A549 (cell line): ENCODE data around the gene BOLA2B.
"Not testable (repeated sequence)": the region's sequence is repeated elsewhere in the genome, so short reads cannot be mapped to it uniquely, and the experiment has no call there.

Experiments used
- HDAC2 ChIP-seq: fragments of 200-600 bp; sonication (generic); IDR thresholded peaks from 2 replicates; pipeline ENCODE4 v1.6.1; 2016
- HOXB13 ChIP-seq: fragments of 250-450 bp; sonication (Bioruptor Pico); IDR thresholded peaks from 2 replicates; pipeline ENCODE4 v1.5.0; 2020; ENCODE audit warnings: low read depth, mild to moderate bottlenecking, moderate library complexity
- POLR2A ChIP-seq: IDR thresholded peaks from 2 replicates; pipeline ENCODE4 v1.6.1; 2012; ENCODE audit warnings: mild to moderate bottlenecking, low read length
- RFX5 ChIP-seq: fragments of 450-650 bp; IDR thresholded peaks from 2 replicates; pipeline ENCODE4 v1.7.1; 2014; ENCODE audit warnings: antibody characterized with exemption, mild to moderate bottlenecking, moderate library complexity
- TF ChIP-seq, protein P1 (sequence below): fragments of 250-450 bp; sonication (Bioruptor Pico); IDR thresholded peaks from 2 replicates; pipeline ENCODE4 v1.5.0; 2021; ENCODE audit warnings: mild to moderate bottlenecking, moderate library complexity, borderline replicate concordance
- TF ChIP-seq, protein P2 (sequence below): fragments of >200 bp; sonication (Bioruptor Twin); formaldehyde crosslinking; IDR thresholded peaks from 3 replicates; pipeline ENCODE4 v1.6.1; 2016

DNA sequence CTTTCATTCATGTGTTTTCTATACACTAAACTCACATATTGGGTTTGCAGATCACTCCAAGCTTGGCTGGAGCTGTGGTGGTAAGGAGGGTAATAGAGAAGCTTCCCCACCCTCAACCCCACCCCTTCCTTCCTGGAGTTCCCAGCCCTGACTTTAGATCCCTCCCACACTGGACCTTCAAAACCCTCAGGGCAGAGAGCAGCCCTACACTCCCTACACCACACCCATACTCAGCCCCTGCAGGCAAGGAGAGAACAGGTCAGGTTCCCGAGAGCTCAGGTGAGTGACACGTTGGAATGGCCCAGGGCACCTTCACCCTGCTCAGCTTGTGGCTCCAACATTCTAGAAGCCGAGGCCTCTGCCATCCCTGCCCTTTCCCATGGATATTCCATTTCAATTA lies 5.6 kb upstream of the BOLA2B start, which contains the start of gene SULT1A3:
- TF ChIP-seq, protein P1, sequence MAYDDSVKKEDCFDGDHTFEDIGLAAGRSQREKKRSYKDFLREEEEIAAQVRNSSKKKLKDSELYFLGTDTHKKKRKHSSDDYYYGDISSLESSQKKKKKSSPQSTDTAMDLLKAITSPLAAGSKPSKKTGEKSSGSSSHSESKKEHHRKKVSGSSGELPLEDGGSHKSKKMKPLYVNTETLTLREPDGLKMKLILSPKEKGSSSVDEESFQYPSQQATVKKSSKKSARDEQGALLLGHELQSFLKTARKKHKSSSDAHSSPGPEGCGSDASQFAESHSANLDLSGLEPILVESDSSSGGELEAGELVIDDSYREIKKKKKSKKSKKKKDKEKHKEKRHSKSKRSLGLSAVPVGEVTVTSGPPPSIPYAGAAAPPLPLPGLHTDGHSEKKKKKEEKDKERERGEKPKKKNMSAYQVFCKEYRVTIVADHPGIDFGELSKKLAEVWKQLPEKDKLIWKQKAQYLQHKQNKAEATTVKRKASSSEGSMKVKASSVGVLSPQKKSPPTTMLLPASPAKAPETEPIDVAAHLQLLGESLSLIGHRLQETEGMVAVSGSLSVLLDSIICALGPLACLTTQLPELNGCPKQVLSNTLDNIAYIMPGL (CRISPR knock-in tag) = not testable (repeated sequence)
- not testable (repeated sequence) for TF ChIP-seq HOXB13 (CRISPR knock-in tag); RFX5; POLR2A; HDAC2
- TF ChIP-seq, protein P2, sequence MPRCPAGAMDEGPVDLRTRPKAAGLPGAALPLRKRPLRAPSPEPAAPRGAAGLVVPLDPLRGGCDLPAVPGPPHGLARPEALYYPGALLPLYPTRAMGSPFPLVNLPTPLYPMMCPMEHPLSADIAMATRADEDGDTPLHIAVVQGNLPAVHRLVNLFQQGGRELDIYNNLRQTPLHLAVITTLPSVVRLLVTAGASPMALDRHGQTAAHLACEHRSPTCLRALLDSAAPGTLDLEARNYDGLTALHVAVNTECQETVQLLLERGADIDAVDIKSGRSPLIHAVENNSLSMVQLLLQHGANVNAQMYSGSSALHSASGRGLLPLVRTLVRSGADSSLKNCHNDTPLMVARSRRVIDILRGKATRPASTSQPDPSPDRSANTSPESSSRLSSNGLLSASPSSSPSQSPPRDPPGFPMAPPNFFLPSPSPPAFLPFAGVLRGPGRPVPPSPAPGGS = not testable (repeated sequence)
